Right lobe of liver (tissue), 6 donors: ENCODE measurements around the gene RASGRP2. TPM values are rescaled to one million over a fixed set of nuclear protein-coding genes. Genes with fewer than 3 reads are reported as not detected.

Experiments
- ATAC-seq, 4 donors: fragments of 200-7000 bp; cut with Tn5 transposase; one replicate each; pipeline ENCODE4 v1.9.1; 2020; ENCODE audit warnings: mild to moderate bottlenecking in 4 of 4, moderate library complexity in 4 of 4
- DNase-seq, 3 donors: peaks; one replicate each; pipeline ENCODE4 v3.0.0-alpha.2; 2020
- H3K27ac ChIP-seq, 3 donors: fragments of 200-600 bp; one replicate each; pipeline ENCODE4 v1.8.0; 2022
- H3K27me3 ChIP-seq, 2 donors: fragments of 200-600 bp; one replicate each; pipeline ENCODE4 v1.8.0; 2022
- H3K36me3 ChIP-seq, 4 donors: fragments of 200-600 bp; sonication (generic) in 1 of 4; one replicate each; pipeline versions ENCODE4 v1.5.1 to v1.8.0; 2017 to 2022; ENCODE audit warnings: control low read depth in 1 of 4
- H3K4me1 ChIP-seq, 4 donors: fragments of 200-600 bp; sonication (generic) in 1 of 4; one replicate each; pipeline versions ENCODE4 v1.5.1 to v1.8.0; 2017 to 2022; ENCODE audit warnings: control low read depth in 1 of 4
- H3K4me3 ChIP-seq, 3 donors: fragments of 200-600 bp; one replicate each; pipeline ENCODE4 v1.8.0; 2022
- H3K9me3 ChIP-seq, 4 donors: fragments of 200-600 bp; sonication (generic) in 1 of 4; one replicate each; pipeline versions ENCODE4 v1.5.1 to v1.8.0; 2017 to 2022; ENCODE audit warnings: control low read depth in 1 of 4
- CTCF ChIP-seq, 4 donors: fragments of 200-600 bp in 3 of 4; fragments of 450-650 bp in 1 of 4; IDR thresholded peaks; one replicate each; pipeline versions ENCODE4 v1.5.1 to v1.8.0; 2016 to 2022; ENCODE audit warnings: antibody characterized with exemption in 4 of 4, mild to moderate bottlenecking in 2 of 4
- POLR2A ChIP-seq: fragments of 450-650 bp; IDR thresholded peaks from one replicate; pipeline ENCODE4 v1.6.1; 2017; ENCODE audit warnings: antibody characterized with exemption, mild to moderate bottlenecking
- WGBS: methylation state at CpG from one replicate; pipeline ENCODE4 v1.1.6; 2018; ENCODE audit warnings: low coverage, low lambda C conversion rate; ENCODE audit not compliant: insufficient coverage; ENCODE audit errors: missing lambda C conversion rate; 5-methylcytosine and 5-hydroxymethylcytosine counted together
- intact Hi-C, 2 donors: fragments of 100-400 bp; cut with DNase I; formaldehyde crosslinking; loops; one replicate each; pipeline versions ENCODE4 v1.11.2 to v1.14.1; 2022
- total RNA-seq, 6 experiments: library from RNA; depleted of rRNA in 2 of 6; stranded (reverse); fragments of >200 nt in 2 of 6; fragmentation: NEBNext Ultra II Directional in 3 of 6; extraction: Animal tissue kit (Norgen Biotek cat#: 25700) in 3 of 6; gene quantifications; one replicate each; pipeline versions ENCODE4 v1.1.0 to v1.2.4, GENCODE V29; 2016 to 2023
- donor health status: DM: no; HTN: yes; CAD: no.
- donor health status: DM: no; HTN: no; CAD: no.
- donor health status: DM: no; HTN: no; CAD: no.
- donor health status: DM: no; HTN: yes; CAD: no.
- donor health status: DM: no; HTN: yes; CAD: no.

Gene RASGRP2
- total RNA-seq, 6 experiments from 2014 or later, result 1.6 to 8.1 (median 3.2) TPM

GRCh38 chr11:64762277-64762673, 18.3 kb upstream of the RASGRP2 start:
- H3K27me3 ChIP-seq, result no peaks in the 10 kb centered on the region
- no peaks in the 10 kb centered on the region for H3K4me1 ChIP-seq
- H3K9me3 ChIP-seq, result no peaks in the 10 kb centered on the region
- no peak for DNase-seq
- WGBS, result 85% methylated on average over 2 of the region's 5 CpGs
- no peak overlapping the region for H3K4me3 ChIP-seq
- H3K36me3 ChIP-seq, result peaks cover 14 to 44% (median 24%) of the 10 kb centered on the region in 4 donors
- intact Hi-C loops, result loop anchor here in 1 of 2 donors (10.0 kb wide), 1 partner anchor 77 kb away; no protein-coding TSS in a partner anchor
- ATAC-seq, result no peak
- no peak for TF ChIP-seq POLR2A
- no peak for TF ChIP-seq CTCF (IDR thresholded peaks at IDR 0.05)
- no peak overlapping the region for H3K27ac ChIP-seq

DNA sequence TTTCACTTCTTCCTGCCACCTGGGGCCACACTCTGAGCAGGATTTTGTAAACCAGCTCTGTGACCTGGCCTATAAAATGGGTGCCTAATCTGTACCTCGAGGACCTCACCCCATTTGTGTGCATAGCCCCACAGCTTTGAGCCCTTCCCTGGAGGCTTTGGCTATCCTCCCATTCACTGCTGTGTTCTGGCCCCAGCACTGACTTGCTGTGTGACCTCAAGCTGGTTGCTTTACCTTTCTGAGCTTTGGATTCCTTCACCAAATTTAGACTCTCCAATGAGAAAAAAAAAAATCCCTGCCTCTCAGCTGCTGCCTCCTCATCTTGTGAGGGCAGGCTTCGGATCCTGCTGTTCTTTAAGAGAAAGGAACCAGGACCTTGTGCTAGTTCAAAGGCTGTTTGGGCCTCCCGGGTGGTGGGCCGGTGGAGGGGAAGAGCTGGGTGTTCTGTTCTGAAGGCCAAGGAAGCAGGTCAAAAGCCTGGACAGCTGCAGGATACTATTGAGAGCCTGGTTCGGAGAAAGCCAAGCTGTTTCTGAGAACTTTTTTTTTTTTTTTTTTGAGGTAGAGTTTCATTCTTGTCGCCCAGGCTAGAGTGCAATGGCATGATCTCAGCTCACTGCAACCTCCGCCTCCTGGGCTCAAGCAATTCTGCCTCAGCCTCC, 16.9 kb upstream of the RASGRP2 start:
- 63% methylated on average over 5 of the region's 7 CpGs for WGBS
- Histone ChIP-seq H3K27me3 (no peaks in the 10 kb centered on the region), H3K4me3 (no peak overlapping the region), H3K36me3 (peaks cover 6 to 31% (median 15%) of the 10 kb centered on the region in 4 donors), H3K27ac (no peak overlapping the region), H3K4me1 (no peaks in the 10 kb centered on the region), H3K9me3 (no peaks in the 10 kb centered on the region)
- ATAC-seq, result peak in 1 of 4 donors; percentile 2
- DNase-seq, result no peak
- intact Hi-C loops, result loop anchor here in 1 of 2 donors (10.0 kb wide), 1 partner anchor 76 kb away; no protein-coding TSS in a partner anchor
- TF ChIP-seq CTCF (IDR thresholded peaks at IDR 0.05), result no peak
- no peak for TF ChIP-seq POLR2A

DNA sequence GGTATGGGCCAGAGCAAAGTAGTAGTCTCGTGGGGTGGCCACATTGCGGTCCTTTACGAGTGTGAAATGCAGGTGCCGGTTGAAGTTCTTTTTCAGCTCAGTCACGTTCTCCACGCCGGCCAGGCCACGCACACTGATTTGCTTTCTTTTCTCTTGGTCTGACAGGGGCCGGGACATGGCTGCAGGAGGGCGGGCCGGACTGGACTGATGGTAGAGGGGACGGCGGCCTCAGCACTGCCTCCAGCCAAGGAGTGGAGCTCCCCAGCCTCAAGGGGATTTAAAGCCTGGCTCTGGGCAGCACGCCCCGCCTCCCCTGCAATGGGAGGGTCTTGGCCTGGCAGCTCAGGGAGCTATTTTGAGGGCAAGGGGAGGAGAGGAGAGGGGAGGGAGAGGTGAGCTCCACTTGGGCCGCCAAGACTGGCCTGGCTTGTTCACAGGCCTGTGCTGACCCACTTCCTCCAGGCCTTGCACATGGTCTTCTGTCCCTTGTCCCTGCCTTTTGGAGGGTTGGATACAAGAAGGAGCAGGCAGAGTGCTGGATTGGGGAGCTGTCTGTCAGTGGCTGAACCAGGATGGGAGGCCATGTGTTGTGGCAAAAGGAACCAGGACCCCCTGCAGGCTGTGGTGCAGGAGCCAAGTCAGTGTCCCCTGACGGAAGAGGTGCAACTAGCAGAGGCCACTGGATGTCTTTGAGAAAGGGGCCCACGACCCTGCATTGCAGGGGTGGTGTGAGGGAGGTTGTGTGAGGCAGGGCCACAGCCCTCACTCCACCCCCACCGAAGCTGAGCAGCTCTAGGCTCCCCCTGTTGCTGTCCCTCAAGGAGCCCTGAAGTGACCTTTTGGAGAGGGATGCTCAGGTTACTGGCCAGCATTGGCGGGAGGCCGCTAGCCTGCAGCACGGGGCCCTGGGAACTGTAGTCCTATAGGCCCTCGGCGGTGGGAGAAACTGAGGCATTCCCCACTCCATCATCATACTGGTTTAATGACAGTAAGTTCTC, 16.1 kb upstream of the RASGRP2 start, which contains the start of gene PYGM:
Gene PYGM, minus strand, starts transcription at position 253 of the 998 bp plus-strand sequence. Its CDS starts 76 bp downstream, at position 177.
- Histone ChIP-seq H3K36me3 (peaks cover 0 to 23% (median 8%) of the 10 kb centered on the region in 4 donors), H3K9me3 (no peaks in the 10 kb centered on the region), H3K27ac (no peak within 1 kb of the TSS), H3K4me3 (no peak within 1 kb of the TSS), H3K27me3 (no peaks in the 10 kb centered on the region), H3K4me1 (no peaks in the 10 kb centered on the region)
- peak; percentile 22 to 29 (median 26) for ATAC-seq
- TF ChIP-seq CTCF (IDR thresholded peaks at IDR 0.05), result no peak
- no peak for TF ChIP-seq POLR2A
- WGBS, result 41% methylated on average over 5 of the region's 24 CpGs
- DNase-seq, result peak in 2 of 3 donors; percentile 26 to 48
- intact Hi-C loops, result loop anchor here in 1 of 2 donors (10.0 kb wide), 1 partner anchor 75 kb away; no protein-coding TSS in a partner anchor

GRCh38 chr11:64759131-64759721, 15.3 kb upstream of the RASGRP2 start:
- ATAC-seq (no peak), DNase-seq (peak in 1 of 3 donors; percentile 51)
- Histone ChIP-seq H3K4me3 (no peak overlapping the region), H3K36me3 (peaks cover 0 to 15% (median 4%) of the 10 kb centered on the region in 4 donors), H3K9me3 (no peaks in the 10 kb centered on the region), H3K27ac (no peak overlapping the region), H3K27me3 (no peaks in the 10 kb centered on the region), H3K4me1 (no peaks in the 10 kb centered on the region)
- WGBS, result 69% methylated on average over 8 of the region's 21 CpGs
- no peak for TF ChIP-seq POLR2A
- intact Hi-C loops, result no loop called here
